Neural cell (in vitro differentiated cells): ENCODE measurements around the gene NT5C. TPM values are rescaled to one million over a fixed set of nuclear protein-coding genes. Genes with fewer than 3 reads are reported as not detected.

Source experiments
- H2AFZ ChIP-seq: fragments of 200-600, 300-800 bp; sonication (generic), shearing (Covaris generic); 2 replicates; pipeline ENCODE4 v1.6.0; 2014; ENCODE audit warnings: low read depth, mild to moderate bottlenecking, antibody characterized with exemption, low read length, moderate library complexity
- H3F3A ChIP-seq: fragments of 200-600 bp; shearing (Covaris generic); 2 replicates; pipeline ENCODE4 v1.6.1; 2016; ENCODE audit warnings: mild to moderate bottlenecking, moderate library complexity, mixed read lengths, antibody characterized with exemption, low read length; ENCODE audit not compliant: insufficient read depth, poor library complexity, severe bottlenecking
- H3K27ac ChIP-seq: fragments of 200-600, 300-800 bp; sonication (generic), shearing (Covaris generic); 2 replicates; pipeline ENCODE4 v1.5.1; 2014; ENCODE audit warnings: mild to moderate bottlenecking, low read length, moderate library complexity
- H3K27me3 ChIP-seq: fragments of 300-800, 200-600 bp; sonication (generic), shearing (Covaris generic); 2 replicates; pipeline ENCODE4 v1.6.0; 2014; ENCODE audit warnings: mild to moderate bottlenecking, low read depth, low read length, moderate library complexity; ENCODE audit not compliant: insufficient read depth
- H3K36me3 ChIP-seq: fragments of 300-800, 200-600 bp; sonication (generic), shearing (Covaris generic); 2 replicates; pipeline ENCODE4 v1.5.1; 2014; ENCODE audit warnings: mild to moderate bottlenecking, antibody characterized with exemption, low read length, moderate library complexity; ENCODE audit not compliant: insufficient read depth
- H3K4me2 ChIP-seq: fragments of 300-800, 200-600 bp; sonication (generic), shearing (Covaris generic); 2 replicates; pipeline ENCODE4 v1.6.0; 2014; ENCODE audit warnings: mild to moderate bottlenecking, low read length
- H3K4me3 ChIP-seq: fragments of 300-800, 200-600 bp; sonication (generic), shearing (Covaris generic); 2 replicates; pipeline ENCODE4 v1.5.1; 2014; ENCODE audit warnings: mild to moderate bottlenecking, low read length, moderate library complexity
- H3K79me2 ChIP-seq: fragments of 200-600 bp; shearing (Covaris generic); replicated peaks from 2 replicates; pipeline ENCODE4 v1.6.0; 2014; ENCODE audit warnings: mild to moderate bottlenecking, low read length, moderate library complexity; ENCODE audit not compliant: insufficient read depth
- H3K9ac ChIP-seq: fragments of 300-800, 200-600 bp; sonication (generic), shearing (Covaris generic); 2 replicates; pipeline ENCODE4 v1.6.1; 2016; ENCODE audit warnings: mild to moderate bottlenecking, low read length, mixed read lengths
- H3K9me2 ChIP-seq: fragments of 200-600 bp; shearing (Covaris generic); 2 replicates; pipeline ENCODE4 v1.6.1; 2016; ENCODE audit warnings: mild to moderate bottlenecking, low read length, mixed read lengths; ENCODE audit not compliant: insufficient read depth
- H3K9me3 ChIP-seq: fragments of 200-600, 300-800 bp; sonication (generic), shearing (Covaris generic); 2 replicates; pipeline ENCODE4 v1.6.1; 2016; ENCODE audit warnings: mild to moderate bottlenecking, mixed run types, low read length, moderate library complexity, mixed read lengths
- H4K20me1 ChIP-seq: fragments of 200-600 bp; shearing (Covaris generic); 2 replicates; pipeline ENCODE4 v1.6.1; 2016; ENCODE audit warnings: mild to moderate bottlenecking, mixed run types; ENCODE audit not compliant: insufficient read depth
- EP300 ChIP-seq: fragments of 450-650 bp; conservative IDR thresholded peaks from 2 replicates; pipeline ENCODE4 v1.6.1; 2014; ENCODE audit warnings: antibody characterized with exemption, mild to moderate bottlenecking, moderate library complexity; ENCODE audit not compliant: poor library complexity, severe bottlenecking
- EZH2 ChIP-seq: fragments of 200-600, 300-800 bp; shearing (Covaris generic), sonication (generic); IDR thresholded peaks from 2 replicates; pipeline ENCODE4 v1.6.1; 2014; ENCODE audit warnings: antibody characterized with exemption, low read length, borderline replicate concordance, mild to moderate bottlenecking; ENCODE audit not compliant: insufficient read depth, poor library complexity, severe bottlenecking
- MXI1 ChIP-seq: fragments of 450-650 bp; conservative IDR thresholded peaks from 2 replicates; pipeline ENCODE4 v1.6.1; 2014; ENCODE audit warnings: antibody characterized with exemption, mild to moderate bottlenecking; ENCODE audit not compliant: poor library complexity, severe bottlenecking
- POLR2AphosphoS5 ChIP-seq: IDR thresholded peaks from 2 replicates; pipeline ENCODE4 v1.6.1; 2012
- RAD21 ChIP-seq: fragments of 450-650 bp; conservative IDR thresholded peaks from 2 replicates; pipeline ENCODE4 v1.6.1; 2014; ENCODE audit warnings: antibody characterized with exemption, mild to moderate bottlenecking, moderate library complexity
- SMC3 ChIP-seq: fragments of 450-650 bp; conservative IDR thresholded peaks from 2 replicates; pipeline ENCODE4 v1.6.1; 2014; ENCODE audit warnings: antibody characterized with exemption, mild to moderate bottlenecking, moderate library complexity; ENCODE audit not compliant: poor library complexity
- TAF1 ChIP-seq: IDR thresholded peaks from 2 replicates; pipeline ENCODE4 v1.6.1; 2012; ENCODE audit warnings: low read depth
- polyA plus RNA-seq: library from polyadenylated mRNA; depleted of rRNA; stranded (reverse); fragments of >200 nt; gene quantifications from 2 replicates; pipeline ENCODE4 v1.2.3, GENCODE V29; 2014
- TF ChIP-seq, protein P1 (sequence below): fragments of 450-650 bp; IDR thresholded peaks from 2 replicates; pipeline ENCODE4 v1.5.1; 2014; ENCODE audit warnings: antibody characterized with exemption, mild to moderate bottlenecking, moderate library complexity; ENCODE audit not compliant: poor library complexity, severe bottlenecking
- TF ChIP-seq, protein P2 (sequence below): IDR thresholded peaks from 2 replicates; pipeline ENCODE4 v1.6.1; 2012; ENCODE audit warnings: borderline replicate concordance

NT5C gene
- polyA plus RNA-seq, 1 donor from 2014 or later: 58.7 TPM

DNA sequence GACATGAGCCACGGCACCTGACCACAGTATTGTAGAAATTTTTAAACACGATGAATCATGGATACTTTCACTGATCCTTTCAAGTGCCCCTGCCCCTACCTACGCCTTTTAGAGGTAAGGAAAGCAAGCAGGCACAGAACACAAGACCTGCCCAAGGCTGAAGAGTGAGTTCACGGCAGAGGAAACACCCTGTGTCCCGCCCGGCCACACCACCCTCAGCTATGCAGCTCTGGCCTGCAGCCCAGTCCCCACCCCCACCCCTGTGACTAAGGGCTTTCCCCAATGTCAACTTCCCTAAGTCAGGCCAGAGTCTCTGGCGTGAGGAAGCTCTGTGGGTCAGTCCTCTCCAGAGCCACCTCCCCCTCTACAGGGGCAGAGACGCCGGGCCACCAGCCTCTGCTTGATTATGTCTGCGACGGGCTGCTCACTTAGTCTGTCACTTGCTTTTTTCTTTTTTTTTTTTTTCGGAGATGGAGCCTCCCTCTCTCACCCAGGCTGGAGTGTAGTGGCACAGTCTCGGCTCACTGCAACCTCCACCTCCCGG lies 35.4 kb downstream of the NT5C start:
- TF ChIP-seq EZH2 (no peak), POLR2AphosphoS5 (no peak), MXI1 (no peak), RAD21 (no peak), TAF1 (no peak)
- TF ChIP-seq, protein P1, sequence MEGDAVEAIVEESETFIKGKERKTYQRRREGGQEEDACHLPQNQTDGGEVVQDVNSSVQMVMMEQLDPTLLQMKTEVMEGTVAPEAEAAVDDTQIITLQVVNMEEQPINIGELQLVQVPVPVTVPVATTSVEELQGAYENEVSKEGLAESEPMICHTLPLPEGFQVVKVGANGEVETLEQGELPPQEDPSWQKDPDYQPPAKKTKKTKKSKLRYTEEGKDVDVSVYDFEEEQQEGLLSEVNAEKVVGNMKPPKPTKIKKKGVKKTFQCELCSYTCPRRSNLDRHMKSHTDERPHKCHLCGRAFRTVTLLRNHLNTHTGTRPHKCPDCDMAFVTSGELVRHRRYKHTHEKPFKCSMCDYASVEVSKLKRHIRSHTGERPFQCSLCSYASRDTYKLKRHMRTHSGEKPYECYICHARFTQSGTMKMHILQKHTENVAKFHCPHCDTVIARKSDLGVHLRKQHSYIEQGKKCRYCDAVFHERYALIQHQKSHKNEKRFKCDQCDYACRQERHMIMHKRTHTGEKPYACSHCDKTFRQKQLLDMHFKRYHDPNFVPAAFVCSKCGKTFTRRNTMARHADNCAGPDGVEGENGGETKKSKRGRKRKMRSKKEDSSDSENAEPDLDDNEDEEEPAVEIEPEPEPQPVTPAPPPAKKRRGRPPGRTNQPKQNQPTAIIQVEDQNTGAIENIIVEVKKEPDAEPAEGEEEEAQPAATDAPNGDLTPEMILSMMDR: no peak
- TF ChIP-seq, protein P2, sequence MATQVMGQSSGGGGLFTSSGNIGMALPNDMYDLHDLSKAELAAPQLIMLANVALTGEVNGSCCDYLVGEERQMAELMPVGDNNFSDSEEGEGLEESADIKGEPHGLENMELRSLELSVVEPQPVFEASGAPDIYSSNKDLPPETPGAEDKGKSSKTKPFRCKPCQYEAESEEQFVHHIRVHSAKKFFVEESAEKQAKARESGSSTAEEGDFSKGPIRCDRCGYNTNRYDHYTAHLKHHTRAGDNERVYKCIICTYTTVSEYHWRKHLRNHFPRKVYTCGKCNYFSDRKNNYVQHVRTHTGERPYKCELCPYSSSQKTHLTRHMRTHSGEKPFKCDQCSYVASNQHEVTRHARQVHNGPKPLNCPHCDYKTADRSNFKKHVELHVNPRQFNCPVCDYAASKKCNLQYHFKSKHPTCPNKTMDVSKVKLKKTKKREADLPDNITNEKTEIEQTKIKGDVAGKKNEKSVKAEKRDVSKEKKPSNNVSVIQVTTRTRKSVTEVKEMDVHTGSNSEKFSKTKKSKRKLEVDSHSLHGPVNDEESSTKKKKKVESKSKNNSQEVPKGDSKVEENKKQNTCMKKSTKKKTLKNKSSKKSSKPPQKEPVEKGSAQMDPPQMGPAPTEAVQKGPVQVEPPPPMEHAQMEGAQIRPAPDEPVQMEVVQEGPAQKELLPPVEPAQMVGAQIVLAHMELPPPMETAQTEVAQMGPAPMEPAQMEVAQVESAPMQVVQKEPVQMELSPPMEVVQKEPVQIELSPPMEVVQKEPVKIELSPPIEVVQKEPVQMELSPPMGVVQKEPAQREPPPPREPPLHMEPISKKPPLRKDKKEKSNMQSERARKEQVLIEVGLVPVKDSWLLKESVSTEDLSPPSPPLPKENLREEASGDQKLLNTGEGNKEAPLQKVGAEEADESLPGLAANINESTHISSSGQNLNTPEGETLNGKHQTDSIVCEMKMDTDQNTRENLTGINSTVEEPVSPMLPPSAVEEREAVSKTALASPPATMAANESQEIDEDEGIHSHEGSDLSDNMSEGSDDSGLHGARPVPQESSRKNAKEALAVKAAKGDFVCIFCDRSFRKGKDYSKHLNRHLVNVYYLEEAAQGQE: no peak
- Histone ChIP-seq H3K4me3 (no peak overlapping the region), H4K20me1 (no peaks in the 10 kb centered on the region), H2AFZ (no peak overlapping the region), H3K9me2 (no peaks in the 10 kb centered on the region), H3K79me2 (no peaks in the 10 kb centered on the region), H3F3A (no peaks in the 10 kb centered on the region), H3K4me2 (no peak overlapping the region), H3K9me3 (no peaks in the 10 kb centered on the region), H3K36me3 (no peaks in the 10 kb centered on the region), H3K9ac (no peak overlapping the region), H3K27ac (no peak overlapping the region), H3K27me3 (no peaks in the 10 kb centered on the region)

DNA sequence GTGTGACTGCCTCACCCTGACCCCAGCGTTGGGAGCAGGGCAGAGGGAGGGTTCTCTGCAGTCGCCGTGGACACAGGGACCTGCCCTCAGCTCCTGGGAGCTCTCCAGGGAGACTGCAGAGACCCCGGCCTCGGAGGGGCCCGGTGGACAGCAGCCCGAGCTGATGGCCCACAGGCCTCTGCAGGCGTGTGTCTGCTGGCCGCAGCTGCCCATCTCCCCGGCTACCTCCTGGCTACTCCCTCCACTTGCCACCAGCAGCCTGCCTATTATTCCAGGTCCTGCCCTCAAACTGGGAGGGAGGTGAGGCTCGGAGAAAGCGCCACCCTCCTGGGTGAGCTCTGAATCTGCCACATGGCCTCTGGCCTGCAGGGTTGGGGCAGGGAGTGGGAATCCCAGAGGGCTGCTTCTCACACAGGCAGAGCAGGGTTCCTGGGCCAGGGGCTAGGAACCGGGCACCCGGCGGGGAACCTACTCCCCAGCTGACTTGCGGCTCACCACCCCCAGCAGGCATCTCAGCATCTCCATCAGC lies 36.6 kb downstream of the NT5C start:
- H3K4me3 ChIP-seq: no peak overlapping the region
- H3K27ac ChIP-seq: no peak overlapping the region
- no peak overlapping the region for H3K4me2 ChIP-seq

More for the DNA sequence above, 36.6 kb downstream of the NT5C start:
- TF ChIP-seq, protein P1: no peak
- TF ChIP-seq POLR2AphosphoS5 (no peak), TAF1 (no peak), SMC3 (no peak), EZH2 (no peak), MXI1 (no peak), EP300 (no peak), RAD21 (no peak)
- TF ChIP-seq, protein P2: no peak
- no peak overlapping the region for H3K9ac ChIP-seq
- no peaks in the 10 kb centered on the region for H4K20me1 ChIP-seq
- H3K9me2 ChIP-seq: no peaks in the 10 kb centered on the region
- H3K9me3 ChIP-seq: no peaks in the 10 kb centered on the region
- no peaks in the 10 kb centered on the region for H3F3A ChIP-seq
- no peaks in the 10 kb centered on the region for H3K27me3 ChIP-seq
- H3K36me3 ChIP-seq: no peaks in the 10 kb centered on the region
- H2AFZ ChIP-seq: no peak overlapping the region
- H3K79me2 ChIP-seq: no peaks in the 10 kb centered on the region
